GM12878 (cell line): Measurements from ENCODE around the gene PCNX1. TPM values are rescaled to one million over a fixed set of nuclear protein-coding genes. Genes with fewer than 3 reads are reported as not detected.

Source experiments
- ATAC-seq: fragments of 200-7000 bp; cut with Tn5 transposase; 3 replicates; pipeline ENCODE4 v1.9.1; 2020; ENCODE audit warnings: mild to moderate bottlenecking, moderate library complexity
- BruUV-seq: library from RNA; stranded (reverse); fragments of 400-500 nt; replicated peaks from 2 replicates; lab custom pipeline; 2021; lab: Mats Ljungman, UMichigan
- CTCF ChIA-PET: fragments of 300-600 bp; sonication (Branson Sonifier 250); formaldehyde crosslinking; extraction: SDS; loops from one replicate; lab custom pipeline; 2021; ENCODE audit warnings: inconsistent platforms; lab: Yijun Ruan, JAX
- POLR2A ChIA-PET: fragments of 350-600 bp; formaldehyde crosslinking; extraction: SDS; loops from one replicate; lab custom pipeline; 2021; ENCODE audit warnings: inconsistent platforms; lab: Charles Lee
- RAD21 ChIA-PET: fragments of 300-600 bp; sonication (Branson Sonifier 250); formaldehyde crosslinking; loops from one replicate; lab custom pipeline; 2023; ENCODE audit warnings: antibody characterized with exemption; ENCODE audit not compliant: unreplicated experiment; lab: Charles Lee
- SMC1A ChIA-PET: fragments of 300-600 bp; sonication (Branson Sonifier 250); formaldehyde crosslinking; loops from one replicate; lab custom pipeline; 2023; ENCODE audit not compliant: unreplicated experiment, uncharacterized antibody; lab: Charles Lee
- DNase-seq: peaks from one replicate; pipeline ENCODE4 v3.0.0-alpha.2; 2011; ENCODE audit warnings: low read depth, low spot score
- FAIRE-seq: peaks from 3 replicates; lab custom pipeline; 2011; peaks lifted over from hg19 to GRCh38; lab: Jason Lieb, UNC
- H2AFZ ChIP-seq: 2 replicates; pipeline ENCODE4 v1.6.0; 2011; ENCODE audit warnings: low read depth, low read length, control low read depth; ENCODE audit not compliant: control insufficient read depth
- H3K27ac ChIP-seq: 2 replicates; pipeline ENCODE4 v1.5.1; 2011; ENCODE audit warnings: control low read depth; ENCODE audit not compliant: control insufficient read depth, insufficient read depth
- H3K27me3 ChIP-seq, 2 experiments: replicated peaks in 1 of 2; 2 replicates each; pipeline versions ENCODE4 v1.6.0 to v1.6.1; 2011; ENCODE audit warnings: low read length in 1 of 2; ENCODE audit not compliant: control insufficient read depth in 2 of 2, insufficient read depth in 2 of 2
- H3K36me3 ChIP-seq, 2 experiments: 2 replicates each; pipeline ENCODE4 v1.5.1; 2011; ENCODE audit warnings: low read length in 1 of 2; ENCODE audit not compliant: control insufficient read depth in 2 of 2, insufficient read depth in 2 of 2
- H3K4me1 ChIP-seq: 2 replicates; pipeline ENCODE4 v1.6.1; 2011; ENCODE audit warnings: mild to moderate bottlenecking, low read length, moderate library complexity, mixed read lengths; ENCODE audit not compliant: control insufficient read depth, insufficient read depth
- H3K4me2 ChIP-seq: 2 replicates; pipeline ENCODE4 v1.6.0; 2011; ENCODE audit warnings: control low read depth; ENCODE audit not compliant: control insufficient read depth, insufficient read depth
- H3K4me3 ChIP-seq: fragments of 200-600 bp; sonication (generic); 2 replicates; pipeline ENCODE4 v1.5.1; 2016
- H3K79me2 ChIP-seq: 2 replicates; pipeline ENCODE4 v1.6.0; 2011; ENCODE audit warnings: low read length; ENCODE audit not compliant: control insufficient read depth, insufficient read depth
- H3K9ac ChIP-seq: 2 replicates; pipeline ENCODE4 v1.8.0; 2011; ENCODE audit warnings: low read length, control low read depth, mixed read lengths; ENCODE audit not compliant: control insufficient read depth, insufficient read depth
- H3K9me3 ChIP-seq: replicated peaks from 3 replicates; pipeline ENCODE4 v1.5.1; 2011; ENCODE audit warnings: mild to moderate bottlenecking, low read length; ENCODE audit not compliant: control insufficient read depth, insufficient read depth
- H4K20me1 ChIP-seq: 2 replicates; pipeline ENCODE4 v1.6.0; 2011; ENCODE audit not compliant: control insufficient read depth, insufficient read depth
- SMAD5 ChIP-seq: IDR thresholded peaks from 2 replicates; pipeline ENCODE4 v1.6.1; 2016; ENCODE audit warnings: antibody characterized with exemption, low read depth
- WGBS: methylation state at CpG from one replicate; pipeline ENCODE4 v1.1.6; 2016; ENCODE audit warnings: low lambda C conversion rate; ENCODE audit not compliant: insufficient replicate concordance, insufficient coverage; ENCODE audit errors: missing lambda C conversion rate; 5-methylcytosine and 5-hydroxymethylcytosine counted together
- in situ Hi-C: fragments of 300-500 bp; cut with MboI; formaldehyde crosslinking; loops from 9 replicates; pipeline ENCODE4 v1.14.3; 2018; ENCODE audit warnings: mixed read lengths
- intact Hi-C: fragments of 100-400 bp; cut with micrococcal nuclease; formaldehyde crosslinking; loops from one replicate; pipeline ENCODE4 v1.14.2; 2022; ENCODE audit not compliant: unreplicated experiment
- polyA plus RNA-seq, 11 experiments: library from polyadenylated mRNA; depleted of rRNA in 4 of 11; unstranded in 6 of 11; stranded (reverse) in 5 of 11; fragments of >200 nt; fragmentation: Nextera tagmentation in 4 of 11; fragmentation: Illumina TruSeq in 1 of 11; extraction: Ambion mirVana in 4 of 11; extraction: Trizol in 1 of 11; gene quantifications; 1 replicate in 1 of 11; 2 replicates in 10 of 11; pipeline versions ENCODE4 v1.2.1 to v1.2.3, GENCODE V29; 2011 to 2016; ENCODE audit warnings: inconsistent platforms in 2 of 11, missing spikeins in 2 of 11, low read depth in 1 of 11
- small RNA-seq: library from RNA; depleted of rRNA; stranded (forward); fragments of <200 nt; gene quantifications from one replicate; pipeline ENCODE3, GENCODE V24; 2014
- total RNA-seq, 4 experiments: library from RNA; depleted of rRNA in 3 of 4; stranded (reverse); fragments of >200 nt in 3 of 4; fragmentation: Illumina TruSeq in 1 of 4; extraction: Trizol in 1 of 4; gene quantifications; 2 replicates each; pipeline versions ENCODE4 v1.2.1 to v1.2.3, GENCODE V29; 2013 to 2021

PCNX1 gene
- total and polyA plus RNA-seq, 10 of the 15 experiments (the other 5 are each of a cell fraction or from before 2014, with no cell fraction given), result 4.6 to 53.9 (median 20.5) TPM

- no peaks in the 10 kb centered on the region for H3K27me3 ChIP-seq
- no peaks in the 10 kb centered on the region for H4K20me1 ChIP-seq
- ChIA-PET CTCF (interaction anchor here (0.9 to 1.5 kb wide), 4 partner anchors 17 to 575 kb away, joined by 3 to 4 read pairs (median 4); no protein-coding TSS in a partner anchor), SMC1A (interaction anchor here (1.0 to 1.3 kb wide), 3 partner anchors 21 to 690 kb away, joined by 3 to 5 read pairs (median 4); no protein-coding TSS in a partner anchor), RAD21 (interaction anchor here (1.3 to 1.4 kb wide), 2 partner anchors 157 to 576 kb away, joined by 3 to 5 read pairs; no protein-coding TSS in a partner anchor), POLR2A (no interaction called here)
- no peaks in the 10 kb centered on the region for H3K79me2 ChIP-seq
- no peak overlapping the region; the same call in 1 of the 2 replicates for H2AFZ ChIP-seq
- FAIRE-seq, result peak; percentile 13
- ATAC-seq, result no peak; the same call in 2 of the 3 replicates
- no peak overlapping the region for H3K27ac ChIP-seq
- no peaks in the 10 kb centered on the region; the same call in 2 of the 3 replicates for H3K9me3 ChIP-seq
- H3K4me2 ChIP-seq, result no peak overlapping the region
- intact Hi-C loops (no loop called here), in situ Hi-C loops (no loop called here)
- BruUV-seq, result no TSS peak
- H3K9ac ChIP-seq, result no peak overlapping the region
- TF ChIP-seq SMAD5, result no peak
- H3K4me1 ChIP-seq, result no peaks in the 10 kb centered on the region
- no peak overlapping the region for H3K4me3 ChIP-seq
- 42% methylated on average over 10 of the region's 10 CpGs for WGBS
- DNase-seq, result no peak
- no peaks in the 10 kb centered on the region for H3K36me3 ChIP-seq
Observed at GRCh38 chr14:71163842-71164629, 256.8 kb downstream of the PCNX1 start.

Small RNAs within 50 kb of the gene (small RNA-seq; reads per million reads assigned to genes)
- gene AC005230.1 (not detected), gene GTF3AP2 (not detected)

Other genes with a start within 250 kb of the PCNX1 start
- 3.2 and 4.8 TPM in 2 replicates for gene MAP3K9, start 97.9 kb upstream of the PCNX1 start, total RNA-seq (2014; rRNA removed)
- 3.3 TPM in 2 replicates for gene MAP3K9, start 97.9 kb upstream of the PCNX1 start, total RNA-seq (2014; rRNA removed; fragmentation: Illumina TruSeq; extraction: Trizol)
- 7.5 and 7.9 TPM in 2 replicates for gene MAP3K9, start 97.9 kb upstream of the PCNX1 start, total RNA-seq (2021)
- 1.6 and 2.8 TPM in 2 replicates for gene MAP3K9, start 97.9 kb upstream of the PCNX1 start, polyA plus RNA-seq (2011; rRNA removed)
- 3.4 and 4.1 TPM in 2 replicates for gene MAP3K9, start 97.9 kb upstream of the PCNX1 start, polyA plus RNA-seq (2014; fragmentation: Illumina TruSeq; extraction: Trizol)
- under 1 TPM; 0.48 to 0.58 TPM for gene MAP3K9, start 97.9 kb upstream of the PCNX1 start, polyA plus RNA-seq (2014; fragmentation: Nextera tagmentation; extraction: Ambion mirVana)
- gene MAP3K9, start 97.9 kb upstream of the PCNX1 start, polyA plus RNA-seq (2014; rRNA removed), result 3.0 and 3.3 TPM in 2 replicates
- 1 to 10 TPM; 1.3 TPM for gene MAP3K9, start 97.9 kb upstream of the PCNX1 start, polyA plus RNA-seq (2016; fragmentation: Nextera tagmentation; extraction: Ambion mirVana)